ENCODE data around the gene ZBTB42. TPM values are rescaled to one million over a fixed set of nuclear protein-coding genes. Genes with fewer than 3 reads are reported as not detected.

The ZBTB42 gene
- total and polyA plus RNA-seq, 2 of the 4 experiments (the other 2 are of a cell fraction): 1.3 to 2.3 TPM

GRCh38 chr14:104819361-104819781 lies 18.5 kb downstream of the ZBTB42 start:
- 92% methylated on average over 7 of the region's 12 CpGs; no CpG with 5 or more reads in 1 of the 2 experiments for WGBS, 2 experiments (ENCODE audit: extremely low coverage in 2 of 2, insufficient read length in 1 of 2)
- H4K91ac ChIP-seq (ENCODE audit: insufficient read depth, low read depth, low read length): no peak overlapping the region
- no peaks in the 10 kb centered on the region for H4K20me1 ChIP-seq (ENCODE audit: insufficient read depth, low read length)
- intact Hi-C loops (cut with micrococcal nuclease): no loop called here
- H3K9me1 ChIP-seq (ENCODE audit: insufficient read depth, low read length): no peaks in the 10 kb centered on the region
- in situ Hi-C loops (cut with MboI; ENCODE audit: low sequenced_read_pairs): no loop called here
- H2AK9ac ChIP-seq (replicated peaks; ENCODE audit: low read depth, low read length, poor library complexity): no peak overlapping the region
- H4K8ac ChIP-seq (ENCODE audit: low read depth in 2 of 2, low read length in 2 of 2): no peak overlapping the region
- H3K27ac ChIP-seq (ENCODE audit: insufficient read depth, low read length): no peak overlapping the region
- H2BK5ac ChIP-seq (ENCODE audit: low read depth, low read length, poor library complexity, severe bottlenecking): no peak overlapping the region
- H3K56ac ChIP-seq (ENCODE audit: extremely low read depth, insufficient read depth, low read length): no peak overlapping the region
- H2BK20ac ChIP-seq (ENCODE audit: low read depth, low read length): no peak overlapping the region
- no peaks in the 10 kb centered on the region for H3K9me3 ChIP-seq (ENCODE audit: control insufficient read depth, insufficient read depth, low read length)
- CTCF ChIA-PET: interaction anchor here (0.6 kb wide), 1 partner anchor 194 kb away, joined by 3 read pairs; no protein-coding TSS in a partner anchor
- no peak overlapping the region for H3K23ac ChIP-seq (ENCODE audit: low read depth, low read length)
- H4K5ac ChIP-seq (ENCODE audit: low read depth, low read length): no peak overlapping the region
- no peak for TF ChIP-seq RAD21 (IDR thresholded peaks at IDR 0.05; ENCODE audit: low read length)
- TF ChIP-seq ELK1 (IDR thresholded peaks at IDR 0.05; ENCODE audit: borderline replicate concordance, low read depth, low read length): no peak
- TF ChIP-seq RCOR1 (IDR thresholded peaks at IDR 0.05; ENCODE audit: insufficient replicate concordance, low read length): no peak
- no peak for TF ChIP-seq CEBPB (IDR thresholded peaks at IDR 0.05; ENCODE audit: low read depth, low read length)
- TF ChIP-seq SMC3 (IDR thresholded peaks at IDR 0.05; ENCODE audit: low read depth, low read length): no peak
- no peak for TF ChIP-seq FOS (IDR thresholded peaks at IDR 0.05; ENCODE audit: low read depth, low read length)
- TF ChIP-seq CHD1 (IDR thresholded peaks at IDR 0.05; ENCODE audit: low read depth, low read length): no peak
- TF ChIP-seq MAFK (IDR thresholded peaks at IDR 0.05; ENCODE audit: low read depth, low read length): no peak
- TF ChIP-seq USF2 (IDR thresholded peaks at IDR 0.05; ENCODE audit: low read depth, low read length): no peak
- TF ChIP-seq CTCF (conservative IDR thresholded peaks at IDR 0.05; ENCODE audit: low read depth, low read length): no peak
- no peak for TF ChIP-seq MAZ (IDR thresholded peaks at IDR 0.05; ENCODE audit: borderline replicate concordance, low read depth, low read length)
- H3K27me3 ChIP-seq (ENCODE audit: control insufficient read depth, insufficient read depth, low read length): no peaks in the 10 kb centered on the region
- no peak overlapping the region for H3K9ac ChIP-seq (ENCODE audit: low read depth, low read length)
- no peak overlapping the region for H3K14ac ChIP-seq (replicated peaks; ENCODE audit: low read depth, low read length)
- dilution Hi-C loops (cut with HindIII; ENCODE audit: low sequenced_read_pairs, unreplicated experiment): no loop called here
- no peak overlapping the region for H2AK5ac ChIP-seq (ENCODE audit: low read depth, low read length)
- no peak overlapping the region for H2BK120ac ChIP-seq (ENCODE audit: low read depth, low read length)
- no TSS peak for BruUV-seq (replicated peaks)
- POLR2A ChIA-PET (ENCODE audit: unreplicated experiment): no interaction called here
- ATAC-seq (ENCODE audit: low read depth): no peak
- no peak overlapping the region for H2BK15ac ChIP-seq (ENCODE audit: low read depth, low read length)
- H3K4me2 ChIP-seq (ENCODE audit: low read depth, low read length): no peak overlapping the region
- no peak overlapping the region for H3K18ac ChIP-seq (ENCODE audit: low read depth, low read length)
- no peaks in the 10 kb centered on the region for H3K36me3 ChIP-seq (ENCODE audit: control insufficient read depth, insufficient read depth, low read length)
- H3K4me1 ChIP-seq (ENCODE audit: control insufficient read depth, insufficient read depth, low read length): peaks cover 4% of the 10 kb centered on the region
- no peak overlapping the region for H2AFZ ChIP-seq (replicated peaks; ENCODE audit: low read length, poor library complexity)
- H3K79me1 ChIP-seq (ENCODE audit: low read depth in 1 of 2, low read length in 2 of 2): peaks cover 8 to 25% of the 10 kb centered on the region in 2 experiments
- no peak for DNase-seq
- no peak overlapping the region for H3K4me3 ChIP-seq (ENCODE audit: insufficient read depth, low read depth, low read length)
- no peak overlapping the region for H3K4ac ChIP-seq (ENCODE audit: low read depth, low read length)
